KMS-11 (cell line): ENCODE measurements around the gene HHAT.

ENCODE experiments used
- H2AFZ ChIP-seq: fragments of 200-600 bp; sonication (generic); 2 replicates; pipeline ENCODE4 v1.6.1; 2016; ENCODE audit warnings: antibody characterized with exemption, mixed run types, low read depth
- H3K27ac ChIP-seq: fragments of 200-600 bp; sonication (generic); 2 replicates; pipeline ENCODE4 v1.6.1; 2016; ENCODE audit warnings: mild to moderate bottlenecking, mixed run types
- H3K27me3 ChIP-seq: fragments of 200-600 bp; sonication (generic); 2 replicates; pipeline ENCODE4 v1.6.1; 2017; ENCODE audit warnings: mild to moderate bottlenecking, low read depth, mixed run types, moderate library complexity; ENCODE audit not compliant: insufficient read depth
- H3K36me3 ChIP-seq: fragments of 200-600 bp; sonication (generic); 2 replicates; pipeline ENCODE4 v1.6.1; 2017; ENCODE audit warnings: mild to moderate bottlenecking, mixed run types; ENCODE audit not compliant: insufficient read depth
- H3K4me1 ChIP-seq: fragments of 200-600 bp; sonication (generic); 2 replicates; pipeline ENCODE4 v1.6.1; 2016; ENCODE audit warnings: mild to moderate bottlenecking, low read depth, mixed run types; ENCODE audit not compliant: poor library complexity, severe bottlenecking
- H3K4me2 ChIP-seq: fragments of 200-600 bp; sonication (generic); 2 replicates; pipeline ENCODE4 v1.7.0; 2016; ENCODE audit warnings: mild to moderate bottlenecking, mixed run types
- H3K4me3 ChIP-seq: fragments of 200-600 bp; sonication (generic); IDR thresholded peaks from 2 replicates; pipeline ENCODE4 v1.6.1; 2017; ENCODE audit warnings: low read depth, low read length, mixed read lengths; ENCODE audit not compliant: insufficient read depth
- H3K79me2 ChIP-seq: fragments of 200-600 bp; sonication (generic); 2 replicates; pipeline ENCODE4 v1.6.1; 2016; ENCODE audit warnings: low read depth, mixed run types; ENCODE audit not compliant: insufficient read depth
- H3K9ac ChIP-seq: fragments of 200-600 bp; sonication (generic); 2 replicates; pipeline ENCODE4 v1.6.1; 2016; ENCODE audit warnings: mild to moderate bottlenecking, mixed run types
- H4K20me1 ChIP-seq: fragments of 200-600 bp; sonication (generic); 2 replicates; pipeline ENCODE4 v1.6.1; 2016; ENCODE audit warnings: mild to moderate bottlenecking, mixed run types; ENCODE audit not compliant: insufficient read depth
- TF ChIP-seq, protein P1 (sequence below): fragments of 200-600 bp; sonication (generic); conservative IDR thresholded peaks from 2 replicates; pipeline ENCODE4 v1.6.1; 2017; ENCODE audit warnings: low read depth, mild to moderate bottlenecking, antibody characterized with exemption, low read length, moderate library complexity, mixed read lengths

HHAT gene

DNA sequence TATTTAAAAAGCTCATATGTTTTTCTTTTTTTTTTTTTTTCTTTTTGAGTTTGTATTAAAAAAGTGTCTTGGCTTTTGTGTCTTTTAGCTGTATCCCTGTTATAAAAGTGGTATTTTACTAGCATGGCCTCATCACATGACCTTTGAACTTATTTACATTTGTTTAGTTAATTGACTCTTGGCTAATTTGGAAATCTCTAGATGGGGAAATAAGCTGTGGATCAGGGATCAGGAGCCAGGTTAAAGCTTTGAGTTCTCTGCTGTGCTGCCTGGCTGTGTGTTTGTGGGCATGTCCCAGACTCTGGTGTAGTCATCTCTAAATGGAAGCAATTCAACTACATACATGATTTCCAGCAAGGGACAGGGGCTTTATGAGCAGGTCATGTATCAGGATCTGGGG is 56.5 kb downstream of the HHAT start:
- Histone ChIP-seq H3K36me3 (no peaks in the 10 kb centered on the region), H3K4me1 (peaks cover 25% of the 10 kb centered on the region), H2AFZ (no peak overlapping the region), H4K20me1 (no peaks in the 10 kb centered on the region), H3K9ac (no peak overlapping the region), H3K27me3 (no peaks in the 10 kb centered on the region), H3K27ac (no peak overlapping the region), H3K4me2 (no peak overlapping the region), H3K4me3 (no peak overlapping the region), H3K79me2 (no peaks in the 10 kb centered on the region)
- TF ChIP-seq, protein P1, sequence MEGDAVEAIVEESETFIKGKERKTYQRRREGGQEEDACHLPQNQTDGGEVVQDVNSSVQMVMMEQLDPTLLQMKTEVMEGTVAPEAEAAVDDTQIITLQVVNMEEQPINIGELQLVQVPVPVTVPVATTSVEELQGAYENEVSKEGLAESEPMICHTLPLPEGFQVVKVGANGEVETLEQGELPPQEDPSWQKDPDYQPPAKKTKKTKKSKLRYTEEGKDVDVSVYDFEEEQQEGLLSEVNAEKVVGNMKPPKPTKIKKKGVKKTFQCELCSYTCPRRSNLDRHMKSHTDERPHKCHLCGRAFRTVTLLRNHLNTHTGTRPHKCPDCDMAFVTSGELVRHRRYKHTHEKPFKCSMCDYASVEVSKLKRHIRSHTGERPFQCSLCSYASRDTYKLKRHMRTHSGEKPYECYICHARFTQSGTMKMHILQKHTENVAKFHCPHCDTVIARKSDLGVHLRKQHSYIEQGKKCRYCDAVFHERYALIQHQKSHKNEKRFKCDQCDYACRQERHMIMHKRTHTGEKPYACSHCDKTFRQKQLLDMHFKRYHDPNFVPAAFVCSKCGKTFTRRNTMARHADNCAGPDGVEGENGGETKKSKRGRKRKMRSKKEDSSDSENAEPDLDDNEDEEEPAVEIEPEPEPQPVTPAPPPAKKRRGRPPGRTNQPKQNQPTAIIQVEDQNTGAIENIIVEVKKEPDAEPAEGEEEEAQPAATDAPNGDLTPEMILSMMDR, result no peak

DNA sequence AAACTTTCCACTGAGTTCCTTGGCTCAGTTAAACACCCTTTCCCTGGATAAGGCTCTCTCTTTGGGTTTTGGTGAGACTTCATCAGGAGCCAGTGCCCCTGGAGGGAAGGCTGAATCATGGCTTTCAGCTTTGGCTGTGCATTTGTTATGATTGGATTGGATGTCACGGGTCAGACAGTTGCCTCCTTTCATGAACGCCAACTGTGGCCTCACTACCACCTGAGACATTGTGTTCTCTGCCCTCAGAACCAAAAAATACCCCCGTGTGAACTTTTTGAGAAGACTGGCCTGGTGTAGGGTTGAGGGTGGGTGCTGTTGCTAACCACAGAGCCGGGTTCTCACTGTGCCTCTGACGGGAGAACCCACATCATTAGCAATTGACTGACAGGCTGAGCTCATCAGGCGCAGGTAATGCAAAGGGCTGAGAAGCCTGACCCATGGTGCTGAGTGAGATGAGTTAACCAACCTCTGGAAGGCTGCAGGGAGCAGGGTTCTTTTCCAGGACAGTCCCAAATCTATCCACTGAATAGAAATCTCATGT is 65.6 kb downstream of the HHAT start:
- peaks cover 81% of the 10 kb centered on the region for H3K4me1 ChIP-seq
- H3K27ac ChIP-seq, result peak overlapping the region; percentile 74
- TF ChIP-seq, protein P1, result no peak
- no peaks in the 10 kb centered on the region for H3K27me3 ChIP-seq
- H3K4me2 ChIP-seq, result peak overlapping the region; percentile 66
- H3K36me3 ChIP-seq, result no peaks in the 10 kb centered on the region
- H3K4me3 ChIP-seq, result no peak overlapping the region
- no peaks in the 10 kb centered on the region for H3K79me2 ChIP-seq
- no peak overlapping the region for H2AFZ ChIP-seq
- H3K9ac ChIP-seq, result peak overlapping the region; percentile 15; the same call in 1 of the 2 replicates
- no peaks in the 10 kb centered on the region for H4K20me1 ChIP-seq

DNA sequence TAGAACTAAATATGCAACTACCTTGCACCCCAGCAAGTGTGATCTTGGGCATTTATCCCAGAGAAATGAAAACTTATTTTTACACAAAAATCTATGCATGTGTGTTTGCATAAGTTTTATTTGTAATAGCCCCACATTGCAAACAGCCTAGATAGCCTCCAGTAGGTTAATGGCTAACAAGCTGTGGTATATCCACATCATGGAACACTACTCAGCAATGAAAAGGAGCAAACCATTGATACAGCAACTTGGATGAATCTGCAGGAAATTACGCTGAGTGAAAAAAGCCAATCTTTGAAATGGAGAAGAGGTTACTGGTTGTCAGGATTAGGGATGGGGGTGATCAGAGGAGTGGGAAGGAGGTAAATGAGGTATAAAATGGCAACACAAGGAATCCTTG is 67.8 kb downstream of the HHAT start:
- Histone ChIP-seq H3K27ac (no peak overlapping the region), H3K4me1 (peaks cover 91% of the 10 kb centered on the region), H2AFZ (no peak overlapping the region), H3K27me3 (no peaks in the 10 kb centered on the region), H3K36me3 (no peaks in the 10 kb centered on the region), H3K79me2 (no peaks in the 10 kb centered on the region), H3K9ac (no peak overlapping the region), H3K4me3 (no peak overlapping the region), H3K4me2 (no peak overlapping the region), H4K20me1 (no peaks in the 10 kb centered on the region)
- TF ChIP-seq, protein P1, result no peak

DNA sequence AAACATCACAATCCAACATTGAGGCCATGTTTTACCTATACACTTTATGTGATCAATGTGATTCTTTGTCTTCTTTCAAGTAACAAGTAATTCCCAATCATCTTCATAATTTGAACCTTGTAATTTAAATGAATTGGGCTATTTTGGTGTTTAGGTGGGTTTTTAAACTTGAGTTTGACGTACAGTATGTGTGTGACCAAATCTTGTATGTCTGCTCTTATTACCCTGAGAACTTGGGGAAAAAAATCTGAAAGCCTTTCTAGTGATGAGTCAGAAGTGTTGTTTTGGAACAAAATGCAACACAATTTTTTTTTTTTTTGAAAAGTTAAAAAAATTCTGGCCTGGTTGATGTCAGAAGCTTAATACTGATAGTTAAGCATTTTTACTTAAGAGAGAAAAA is 68.5 kb downstream of the HHAT start:
- Histone ChIP-seq H2AFZ (no peak overlapping the region), H4K20me1 (no peaks in the 10 kb centered on the region), H3K36me3 (no peaks in the 10 kb centered on the region), H3K9ac (no peak overlapping the region), H3K79me2 (no peaks in the 10 kb centered on the region), H3K4me2 (no peak overlapping the region), H3K27me3 (no peaks in the 10 kb centered on the region), H3K4me3 (no peak overlapping the region), H3K4me1 (peaks cover 84% of the 10 kb centered on the region), H3K27ac (no peak overlapping the region)
- TF ChIP-seq, protein P1, result no peak
